WERI-Rb-1 (cell line): ENCODE results near the gene RABL2B.

ENCODE experiments used
- DNase-seq: peaks from one replicate; pipeline ENCODE4 v3.0.0-alpha.2; 2020
- H3K27ac ChIP-seq: fragments of 250-450 bp; sonication (Bioruptor Pico); 2 replicates; pipeline ENCODE4 v1.5.1; 2020; ENCODE audit warnings: mild to moderate bottlenecking, moderate library complexity
- H3K27me3 ChIP-seq: fragments of 250-450 bp; sonication (Bioruptor Pico); 2 replicates; pipeline ENCODE4 v1.5.1; 2021; ENCODE audit warnings: mild to moderate bottlenecking, low read depth, moderate library complexity; ENCODE audit not compliant: insufficient read depth, severe bottlenecking
- H3K36me3 ChIP-seq: fragments of 250-450 bp; sonication (Bioruptor Pico); 2 replicates; pipeline ENCODE4 v1.5.1; 2020; ENCODE audit warnings: mild to moderate bottlenecking, moderate library complexity
- H3K4me3 ChIP-seq: 2 replicates; pipeline ENCODE4 v1.5.1; 2011; ENCODE audit warnings: low read depth, mild to moderate bottlenecking, control low read depth, low read length
- H3K9me3 ChIP-seq: fragments of 250-450 bp; sonication (Bioruptor Pico); 2 replicates; pipeline ENCODE4 v1.5.1; 2021; ENCODE audit warnings: mild to moderate bottlenecking, moderate library complexity; ENCODE audit not compliant: severe bottlenecking
- TF ChIP-seq, protein P1 (sequence below): IDR thresholded peaks from 2 replicates; pipeline ENCODE4 v1.5.1; 2011; ENCODE audit warnings: low read depth, mild to moderate bottlenecking, control low read depth, inconsistent platforms, low read length

The RABL2B gene

GRCh38 chr22:50734343-50734771, 49.1 kb downstream of the RABL2B start:
- DNase-seq, result no peak
- H3K27me3 ChIP-seq, result no peaks in the 10 kb centered on the region
- TF ChIP-seq, protein P1, sequence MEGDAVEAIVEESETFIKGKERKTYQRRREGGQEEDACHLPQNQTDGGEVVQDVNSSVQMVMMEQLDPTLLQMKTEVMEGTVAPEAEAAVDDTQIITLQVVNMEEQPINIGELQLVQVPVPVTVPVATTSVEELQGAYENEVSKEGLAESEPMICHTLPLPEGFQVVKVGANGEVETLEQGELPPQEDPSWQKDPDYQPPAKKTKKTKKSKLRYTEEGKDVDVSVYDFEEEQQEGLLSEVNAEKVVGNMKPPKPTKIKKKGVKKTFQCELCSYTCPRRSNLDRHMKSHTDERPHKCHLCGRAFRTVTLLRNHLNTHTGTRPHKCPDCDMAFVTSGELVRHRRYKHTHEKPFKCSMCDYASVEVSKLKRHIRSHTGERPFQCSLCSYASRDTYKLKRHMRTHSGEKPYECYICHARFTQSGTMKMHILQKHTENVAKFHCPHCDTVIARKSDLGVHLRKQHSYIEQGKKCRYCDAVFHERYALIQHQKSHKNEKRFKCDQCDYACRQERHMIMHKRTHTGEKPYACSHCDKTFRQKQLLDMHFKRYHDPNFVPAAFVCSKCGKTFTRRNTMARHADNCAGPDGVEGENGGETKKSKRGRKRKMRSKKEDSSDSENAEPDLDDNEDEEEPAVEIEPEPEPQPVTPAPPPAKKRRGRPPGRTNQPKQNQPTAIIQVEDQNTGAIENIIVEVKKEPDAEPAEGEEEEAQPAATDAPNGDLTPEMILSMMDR, result no peak

DNA sequence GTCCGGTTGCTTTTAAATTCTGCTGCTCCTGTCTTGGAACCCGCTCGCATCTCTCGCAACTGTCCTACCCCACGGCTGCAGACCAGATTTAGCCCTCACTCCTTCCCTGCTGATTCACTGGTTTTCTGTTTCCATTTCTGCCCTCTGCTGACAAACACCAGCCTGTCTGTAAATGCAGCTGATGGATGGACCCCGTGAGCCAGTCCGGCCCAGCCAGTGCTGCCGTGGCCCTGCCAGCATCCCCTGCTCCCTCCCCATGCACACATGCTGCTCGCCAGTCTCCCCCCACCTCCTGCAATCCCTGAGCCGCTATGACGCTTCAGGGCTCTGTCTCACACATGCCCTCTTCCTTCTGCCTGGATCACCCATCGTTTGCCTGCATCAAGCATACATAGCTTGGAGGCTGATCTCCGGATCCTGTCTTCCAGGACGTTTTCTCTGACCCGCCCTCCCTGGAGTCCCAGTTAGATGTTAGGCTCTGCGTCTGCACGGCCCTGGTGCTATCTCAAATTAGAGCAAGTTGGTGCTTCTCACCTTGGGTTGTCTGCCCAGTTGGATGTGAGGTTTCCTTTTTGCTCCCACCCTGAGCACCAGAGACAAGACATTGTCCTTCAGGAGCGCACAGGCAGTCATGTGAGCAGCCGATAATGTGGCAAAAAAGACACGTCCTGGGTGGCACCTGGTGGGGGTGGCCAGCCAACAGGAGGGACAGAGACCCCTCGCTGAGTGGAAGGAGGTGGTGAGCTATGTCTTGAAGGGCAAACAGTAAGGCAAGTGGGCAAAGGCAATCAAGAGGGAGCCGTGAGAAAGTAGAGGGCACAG, 49.7 kb downstream of the RABL2B start:
- Histone ChIP-seq H3K4me3 (peak overlapping the region; percentile 20; the same call in 1 of the 2 replicates), H3K9me3 (no peaks in the 10 kb centered on the region), H3K27ac (no peak overlapping the region), H3K36me3 (no peaks in the 10 kb centered on the region), H3K27me3 (no peaks in the 10 kb centered on the region)
- TF ChIP-seq, protein P1, result no peak
- peak; percentile 34 for DNase-seq

More at GRCh38 chr22:50734343-50734771, 49.1 kb downstream of the RABL2B start:
- Histone ChIP-seq H3K36me3 (no peaks in the 10 kb centered on the region), H3K27ac (no peak overlapping the region), H3K4me3 (no peak overlapping the region), H3K9me3 (no peaks in the 10 kb centered on the region)

- Histone ChIP-seq H3K4me3 (no peak overlapping the region), H3K27ac (no peak overlapping the region), H3K27me3 (no peaks in the 10 kb centered on the region), H3K36me3 (no peaks in the 10 kb centered on the region), H3K9me3 (no peaks in the 10 kb centered on the region)
- DNase-seq, result no peak
- TF ChIP-seq, protein P1, result no peak
Observed at GRCh38 chr22:50732681-50733080, 50.8 kb downstream of the RABL2B start.

GRCh38 chr22:50731811-50732624, 51.4 kb downstream of the RABL2B start:
- TF ChIP-seq, protein P1, result peak; percentile 98
- H3K9me3 ChIP-seq, result no peaks in the 10 kb centered on the region
- no peak overlapping the region for H3K27ac ChIP-seq
- H3K4me3 ChIP-seq, result no peak overlapping the region
- peak; percentile 55 for DNase-seq
- H3K27me3 ChIP-seq, result no peaks in the 10 kb centered on the region
- no peaks in the 10 kb centered on the region for H3K36me3 ChIP-seq

- TF ChIP-seq, protein P1, result no peak
- DNase-seq, result no peak
- H3K27ac ChIP-seq, result no peak overlapping the region
- H3K36me3 ChIP-seq, result no peaks in the 10 kb centered on the region
- no peaks in the 10 kb centered on the region for H3K27me3 ChIP-seq
- H3K4me3 ChIP-seq, result no peak overlapping the region
- H3K9me3 ChIP-seq, result no peaks in the 10 kb centered on the region
Observed at GRCh38 chr22:50730941-50731661, 52.3 kb downstream of the RABL2B start.
